GM10847 (cell line): ENCODE data around the gene MYCT1.

ENCODE experiments used
- POLR2A ChIP-seq: IDR thresholded peaks from 2 replicates; pipeline ENCODE4 v1.6.1; 2011; ENCODE audit not compliant: insufficient read length; ENCODE audit errors: extremely low read depth

Gene MYCT1

DNA sequence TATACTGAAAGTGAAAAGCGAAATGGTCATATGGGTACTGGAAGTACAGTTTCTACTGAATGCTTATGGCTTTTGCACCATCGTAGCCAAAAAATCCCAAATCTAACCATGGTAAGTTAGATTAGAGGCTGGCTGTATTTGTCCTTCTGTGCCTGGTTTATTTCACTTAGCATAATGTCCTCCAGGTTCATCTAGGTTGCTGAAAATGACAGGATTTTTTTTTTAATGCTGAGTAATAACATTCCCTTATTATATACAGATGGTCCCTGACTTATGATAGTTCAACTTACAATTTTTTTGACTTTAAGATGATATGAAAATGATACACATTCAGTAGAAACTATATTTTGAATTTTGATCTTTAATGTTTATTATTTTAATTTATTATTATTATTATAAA, 7.6 kb downstream of the MYCT1 start:
- TF ChIP-seq POLR2A = no peak

DNA sequence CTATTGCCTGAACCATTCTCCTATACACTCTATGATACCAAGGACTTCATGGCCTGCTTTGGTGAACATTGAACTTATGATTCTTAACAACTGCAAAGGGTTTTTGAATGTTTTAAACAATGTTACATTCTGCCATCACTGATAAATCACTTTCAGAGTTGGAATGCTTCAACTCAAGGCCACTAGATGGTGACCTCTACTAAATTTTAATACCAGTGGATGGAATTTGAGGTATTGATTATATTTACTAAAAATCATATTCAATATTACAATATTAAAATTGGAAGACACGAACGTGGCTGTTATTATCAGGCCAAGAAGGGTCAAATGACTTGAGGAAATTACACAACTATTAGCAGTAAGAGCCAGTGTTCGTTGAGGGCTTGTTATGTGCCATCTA, 18.6 kb downstream of the MYCT1 start:
- no peak for TF ChIP-seq POLR2A

DNA sequence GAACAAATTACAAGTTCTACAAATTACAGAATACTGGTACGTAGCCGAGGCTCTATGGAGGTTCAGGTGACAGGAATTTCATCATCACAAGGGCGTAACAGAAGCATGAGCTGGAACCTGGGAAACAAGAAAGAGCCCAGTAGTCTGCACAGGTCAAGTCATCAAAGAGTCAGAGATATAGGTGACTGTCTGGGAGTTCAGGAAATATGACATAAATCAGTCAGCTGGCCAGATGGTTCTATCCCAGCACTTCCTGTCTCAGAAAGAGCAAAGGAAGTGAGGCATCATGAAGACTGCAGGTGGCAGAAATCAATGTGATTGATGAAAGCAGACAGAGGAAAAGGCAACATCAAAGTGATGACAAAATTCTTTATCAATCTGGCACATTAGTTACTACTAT, 23.3 kb downstream of the MYCT1 start:
- TF ChIP-seq POLR2A = no peak

DNA sequence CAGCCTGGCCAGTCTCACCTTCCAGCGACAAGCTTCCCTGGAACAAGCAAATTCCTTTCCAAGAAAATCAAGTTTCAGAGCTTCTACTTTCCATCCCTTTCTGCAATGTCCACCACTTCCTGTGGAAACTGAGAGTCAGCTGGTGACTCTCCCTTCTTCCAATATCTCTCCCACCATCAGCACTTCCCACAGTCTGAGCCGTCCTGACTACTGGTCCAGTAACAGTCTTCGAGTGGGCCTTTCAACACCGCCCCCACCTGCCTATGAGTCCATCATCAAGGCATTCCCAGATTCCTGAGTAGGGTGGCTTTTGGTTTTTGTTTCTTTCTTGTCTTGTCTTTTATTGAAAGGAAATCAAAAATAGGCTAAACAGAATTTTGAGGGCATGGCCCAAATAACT, 24.3 kb downstream of the MYCT1 start:
- TF ChIP-seq POLR2A = no peak

DNA sequence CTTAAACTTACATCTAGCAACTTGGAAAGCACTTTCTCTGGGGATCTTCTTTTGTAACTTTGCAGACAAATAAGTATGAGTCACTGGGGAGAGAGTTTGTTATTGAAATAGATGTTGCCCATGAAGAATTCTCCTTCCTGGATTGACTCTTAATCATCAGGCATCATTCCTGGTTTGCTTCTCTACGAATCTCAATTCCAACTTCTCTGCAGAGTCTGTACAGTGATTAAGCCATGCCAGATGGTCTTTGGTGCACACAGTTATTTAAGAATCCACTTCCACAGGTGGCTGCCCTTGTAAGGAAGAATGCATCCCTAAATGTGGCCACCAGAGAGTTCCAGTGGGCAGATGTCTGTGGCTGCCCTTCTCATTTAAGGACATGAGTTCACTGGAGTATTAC, 25.7 kb downstream of the MYCT1 start:
- TF ChIP-seq POLR2A = no peak

DNA sequence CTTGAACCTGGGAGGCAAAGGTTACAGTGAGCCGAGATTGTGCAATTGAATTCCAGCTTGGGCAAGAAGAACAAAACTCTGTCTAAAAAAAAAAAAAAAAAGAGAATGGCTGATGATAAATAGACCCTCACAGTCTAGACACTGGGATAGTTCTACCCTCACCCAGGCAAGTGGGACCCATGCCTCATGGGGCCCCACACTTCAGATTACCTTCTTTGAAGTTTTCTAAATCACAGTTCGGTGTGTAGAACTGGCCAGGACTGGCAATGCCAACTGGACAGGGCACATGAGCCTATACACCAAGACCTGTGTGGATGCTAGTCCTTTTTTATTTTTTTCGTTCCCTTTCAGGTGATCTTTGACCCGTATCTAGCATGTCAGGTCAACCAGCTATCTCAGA, 28.6 kb downstream of the MYCT1 start:
- no peak for TF ChIP-seq POLR2A

DNA sequence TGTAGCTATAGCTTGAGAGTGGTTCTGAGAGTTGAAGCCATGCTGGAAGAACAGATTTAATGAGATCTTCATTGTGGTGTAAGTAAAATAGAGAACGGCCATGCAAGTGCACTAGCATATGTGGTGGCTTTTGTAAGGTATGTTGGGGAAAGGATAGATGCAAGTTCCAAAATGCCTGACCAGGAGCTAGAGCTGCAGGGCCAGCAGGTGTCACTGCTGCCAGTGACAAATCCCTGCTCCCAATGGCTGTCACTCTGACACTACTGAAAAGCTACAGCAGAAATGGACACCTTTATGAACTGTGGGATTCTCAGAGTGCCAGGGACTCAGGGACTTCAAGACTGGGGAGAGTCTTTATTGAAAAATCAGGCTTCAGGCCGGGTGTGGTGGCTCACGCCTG, 29.8 kb downstream of the MYCT1 start:
- TF ChIP-seq POLR2A = no peak

DNA sequence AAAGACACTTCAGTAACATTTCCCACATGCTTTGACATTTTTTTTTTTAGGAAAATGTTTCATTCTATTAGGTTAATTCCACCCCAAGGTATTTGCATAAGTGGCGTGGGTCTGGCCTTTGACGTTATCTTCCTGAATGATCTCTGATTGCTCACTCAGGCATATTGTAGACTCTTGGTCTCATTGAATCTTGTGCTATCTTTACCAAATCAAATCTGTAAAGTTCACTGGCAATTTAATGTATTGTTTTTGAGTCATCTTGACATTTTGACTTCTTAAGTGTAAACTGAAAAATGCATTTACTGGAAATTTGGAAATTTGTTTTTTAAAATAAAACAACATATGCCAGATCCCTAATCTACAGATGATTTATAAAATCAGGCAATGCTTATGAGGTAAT, 36.9 kb downstream of the MYCT1 start:
- TF ChIP-seq POLR2A = no peak

DNA sequence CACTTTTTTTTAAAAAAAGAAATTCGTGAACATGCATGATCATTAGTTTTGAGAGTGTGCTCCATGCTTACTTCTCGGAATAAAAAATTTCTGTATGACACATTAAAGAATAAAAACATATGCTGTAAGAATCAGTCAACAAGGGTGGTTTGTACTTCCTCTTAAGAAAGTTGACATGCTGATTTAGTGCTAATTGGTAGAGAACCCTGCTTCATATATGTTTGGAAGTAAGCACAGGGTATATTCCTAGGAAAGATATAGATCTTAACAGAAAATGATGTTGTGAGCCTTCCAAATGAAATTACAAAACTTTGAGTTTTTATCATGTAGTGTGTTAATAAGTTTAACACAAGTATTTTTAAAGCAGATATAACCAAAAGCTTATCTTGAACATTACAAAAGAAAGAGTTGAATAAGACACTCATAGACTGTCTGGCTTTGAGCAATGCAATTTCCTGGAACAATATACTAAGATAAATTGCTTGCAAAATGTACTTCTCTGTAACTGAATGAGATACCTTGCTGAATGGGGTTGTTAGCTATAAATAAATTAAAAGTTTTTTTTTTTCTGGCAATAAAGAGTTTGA, 39.1 kb downstream of the MYCT1 start:
- no peak for TF ChIP-seq POLR2A

DNA sequence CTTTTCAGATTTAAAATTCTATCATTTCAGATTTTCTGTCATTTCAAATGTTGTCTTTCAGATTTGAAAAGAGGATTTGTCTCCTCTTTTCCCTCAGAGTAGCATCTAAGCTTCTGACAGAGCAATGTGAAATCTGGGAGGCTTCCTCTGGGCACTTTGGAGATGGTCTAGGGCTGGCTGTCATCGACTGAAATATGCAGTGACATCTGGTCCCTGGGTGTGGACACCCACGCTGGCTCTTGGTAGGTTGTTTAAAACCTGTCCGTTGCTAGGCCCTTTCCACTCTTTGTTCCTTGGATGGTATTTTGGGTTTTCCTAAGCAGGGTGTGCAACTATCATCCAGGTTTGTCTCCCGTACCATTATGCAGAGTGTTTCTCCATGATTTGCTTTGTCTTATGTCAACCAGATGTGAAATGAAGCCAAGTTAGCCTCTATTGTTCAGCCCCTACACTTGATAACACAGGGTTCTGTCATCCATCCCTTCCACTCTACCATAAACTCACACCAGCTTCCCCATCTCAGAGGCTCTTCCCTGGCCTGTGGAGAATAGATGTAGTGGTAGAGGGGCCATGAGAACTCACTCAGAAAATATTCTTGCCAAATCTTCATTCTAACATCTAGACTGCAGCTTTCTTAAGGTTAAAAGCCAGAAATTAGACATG, 47.9 kb downstream of the MYCT1 start:
- no peak for TF ChIP-seq POLR2A

DNA sequence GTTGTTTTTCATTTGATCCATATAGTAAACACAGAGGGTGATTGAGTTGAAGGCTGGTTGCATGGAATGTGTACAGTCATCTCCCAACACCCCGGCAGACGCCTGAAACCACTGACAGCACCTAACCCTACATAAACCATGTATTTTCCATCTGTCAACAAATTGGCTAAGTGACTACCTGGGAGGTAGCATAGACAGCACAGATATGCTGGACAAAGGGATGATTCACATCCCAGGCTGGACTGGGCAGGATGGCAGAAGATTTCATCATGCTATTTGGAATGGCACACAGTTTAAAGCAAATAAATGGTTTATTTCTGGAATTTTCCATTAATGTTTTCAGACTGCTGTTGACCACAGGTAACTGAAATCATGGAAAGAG, 48.5 kb downstream of the MYCT1 start:
- no peak for TF ChIP-seq POLR2A

DNA sequence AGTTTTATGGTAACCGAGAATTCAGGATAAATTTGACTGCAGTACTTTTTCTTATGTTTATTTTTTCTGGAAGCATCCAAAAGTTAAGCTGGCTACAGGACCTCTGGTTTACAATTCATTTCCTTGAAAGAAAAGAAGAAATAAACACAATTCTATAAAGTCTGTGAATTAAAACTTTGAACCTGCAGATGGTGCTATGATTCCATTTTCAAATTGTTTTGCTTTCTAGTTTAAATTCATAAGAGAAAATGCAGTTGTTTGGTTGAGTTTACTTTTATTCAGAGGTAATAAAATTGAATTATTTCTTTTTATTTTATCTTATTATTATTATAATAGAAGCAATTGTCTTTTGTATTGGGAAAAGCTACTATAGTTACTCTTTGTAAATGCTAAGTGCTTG, 51.1 kb downstream of the MYCT1 start:
- no peak for TF ChIP-seq POLR2A

DNA sequence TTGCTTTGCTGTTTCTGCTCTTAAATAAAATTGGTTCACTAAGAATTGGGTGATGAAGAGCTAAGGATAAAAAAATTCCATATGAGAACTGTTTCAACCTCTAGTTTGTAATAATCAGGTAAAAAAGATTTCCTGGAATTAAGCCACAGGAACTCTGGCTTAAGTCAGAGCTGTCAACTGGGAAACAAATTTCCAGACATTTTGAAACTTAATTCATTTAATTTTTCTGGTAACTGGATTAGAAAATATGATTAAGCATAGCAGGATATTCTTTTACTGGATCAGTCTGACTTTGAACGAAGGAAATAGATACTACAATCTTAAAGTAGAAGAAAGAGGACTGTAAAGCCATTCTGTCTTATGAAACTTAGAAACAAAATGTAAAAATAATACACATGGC, 51.6 kb downstream of the MYCT1 start:
- no peak for TF ChIP-seq POLR2A

DNA sequence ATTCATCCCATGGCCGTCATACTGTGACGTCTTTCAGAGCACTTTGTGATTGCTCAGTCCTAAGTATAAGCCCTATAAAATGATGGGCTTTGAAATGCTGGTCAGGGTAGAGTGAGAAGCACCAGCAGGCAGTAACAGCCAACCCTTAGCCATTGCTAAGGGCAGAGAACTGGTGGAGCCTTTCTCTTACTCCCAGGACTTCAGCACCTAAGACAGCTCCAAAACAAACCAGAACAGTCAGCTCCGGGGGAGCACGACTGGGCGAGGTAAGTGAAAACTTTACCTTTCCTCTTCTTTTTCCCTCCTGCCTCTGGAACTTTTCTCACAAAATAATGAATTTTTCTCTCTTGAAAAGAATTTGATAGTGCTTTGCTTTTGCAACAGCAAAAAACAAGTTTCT, 53.0 kb downstream of the MYCT1 start, which contains the start of gene VIP:
TSS of gene VIP (plus strand) at position 104 of the 400 bp plus-strand sequence. CDS start 1,381 bp downstream, outside the sequence.
- no peak for TF ChIP-seq POLR2A

DNA sequence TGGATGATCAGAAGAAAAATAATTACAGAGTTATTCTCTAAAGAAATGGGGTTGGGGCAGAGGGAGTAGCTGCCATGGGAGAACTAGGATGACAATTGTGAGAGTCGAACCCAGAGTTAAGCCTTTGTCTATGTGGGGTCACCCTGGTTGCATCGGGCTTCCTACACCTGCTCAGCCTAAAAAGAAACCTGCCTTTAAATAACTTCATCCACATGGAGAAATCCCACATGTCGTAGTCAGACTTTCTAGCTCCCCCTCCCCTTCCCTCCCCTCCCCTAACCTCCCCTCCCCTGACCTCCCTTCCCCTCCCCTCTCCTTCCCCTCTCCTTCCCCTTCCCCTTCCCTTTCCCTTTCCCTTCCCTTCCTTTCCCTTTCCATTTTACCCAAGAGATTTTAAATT, 67.6 kb downstream of the MYCT1 start:
- no peak for TF ChIP-seq POLR2A

DNA sequence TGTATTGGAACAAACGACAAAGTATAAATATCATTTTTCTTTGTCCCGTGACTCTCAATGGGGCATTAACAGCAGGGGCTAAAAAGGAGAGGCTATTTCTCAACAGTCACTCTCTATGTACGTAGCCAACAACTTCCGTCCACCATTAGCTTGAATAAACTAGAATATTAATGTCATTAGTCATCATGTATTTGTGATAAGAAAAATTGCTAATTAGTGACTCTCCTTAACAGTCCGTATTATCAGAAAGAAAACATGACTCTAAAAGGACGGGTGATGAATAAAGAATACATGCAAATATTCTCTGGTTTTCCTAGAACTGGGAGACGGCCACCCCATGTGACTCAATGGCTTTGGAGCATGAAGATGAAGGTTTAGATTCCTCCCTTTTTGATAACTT, 71.5 kb downstream of the MYCT1 start:
- no peak for TF ChIP-seq POLR2A

DNA sequence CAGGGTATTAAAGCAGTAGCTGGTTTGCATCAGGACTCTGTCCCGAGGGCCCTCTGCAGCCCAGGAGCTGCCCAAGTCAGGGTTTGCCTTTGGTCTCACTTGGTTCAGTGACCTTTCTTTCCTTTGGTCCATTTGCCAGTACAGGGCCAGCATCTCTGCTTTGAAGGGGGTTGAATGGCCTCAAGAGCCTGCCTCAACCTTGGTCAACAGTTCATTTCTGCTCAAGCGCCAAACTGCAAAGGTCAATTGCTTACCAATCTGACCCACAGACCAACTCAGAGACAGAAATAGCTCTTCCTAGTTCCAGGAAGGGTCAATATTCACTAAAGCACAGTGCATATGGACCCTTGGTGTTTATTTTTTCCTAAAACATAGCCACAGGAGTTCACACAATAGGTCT, 72.3 kb downstream of the MYCT1 start:
- TF ChIP-seq POLR2A = no peak

DNA sequence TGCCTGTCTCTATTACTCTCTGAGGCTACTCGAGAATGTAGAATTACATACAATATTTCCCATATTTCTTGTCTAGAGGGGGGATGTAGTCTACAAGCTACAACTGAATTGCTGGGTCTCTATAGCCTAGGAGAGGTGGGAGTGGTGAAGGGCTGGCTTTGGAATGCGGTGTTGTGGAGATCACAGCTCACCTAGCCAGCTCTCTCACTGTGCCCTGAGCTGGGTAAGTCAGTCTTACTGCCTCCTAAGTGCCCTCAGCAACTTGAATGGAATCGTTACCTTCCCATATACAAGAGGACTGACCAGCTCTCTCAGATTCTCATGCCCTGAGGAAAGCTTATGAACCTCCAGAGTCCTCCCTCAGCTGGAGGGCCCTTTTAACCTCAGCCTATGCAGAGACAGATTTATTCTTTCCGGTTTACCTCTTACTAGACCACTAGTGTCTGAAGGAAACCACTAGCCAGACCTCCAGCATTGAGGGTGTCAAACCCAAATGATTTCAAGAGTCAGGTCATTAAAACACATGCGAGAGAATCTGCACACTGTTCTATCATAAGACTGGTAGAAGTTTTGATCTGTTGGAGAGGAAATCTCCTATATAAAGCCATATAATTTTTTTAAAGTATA, 73.5 kb downstream of the MYCT1 start:
- TF ChIP-seq POLR2A = no peak
